Measurements from ENCODE around the gene MRAS.
A peak's percentile ranks its signal among the peaks of the same experiment; 100 is the strongest.
"Not testable (repeated sequence)": the region's sequence is repeated elsewhere in the genome, so short reads cannot be mapped to it uniquely, and the experiment has no call there.

The MRAS gene

GRCh38 chr3:138412821-138413551, 64.6 kb downstream of the MRAS start:
- no peak for DNase-seq (ENCODE audit: low read depth in 2 of 3, low spot score in 2 of 3)

GRCh38 chr3:138416236-138416635, 67.9 kb downstream of the MRAS start:
- DNase-seq (ENCODE audit: low read depth in 2 of 3, low spot score in 2 of 3), result not testable (repeated sequence)

GRCh38 chr3:138417559-138417982, 69.2 kb downstream of the MRAS start:
- DNase-seq (ENCODE audit: low read depth in 2 of 3, low spot score in 2 of 3), result peak in 1 of 3 experiments; percentile 40

DNA sequence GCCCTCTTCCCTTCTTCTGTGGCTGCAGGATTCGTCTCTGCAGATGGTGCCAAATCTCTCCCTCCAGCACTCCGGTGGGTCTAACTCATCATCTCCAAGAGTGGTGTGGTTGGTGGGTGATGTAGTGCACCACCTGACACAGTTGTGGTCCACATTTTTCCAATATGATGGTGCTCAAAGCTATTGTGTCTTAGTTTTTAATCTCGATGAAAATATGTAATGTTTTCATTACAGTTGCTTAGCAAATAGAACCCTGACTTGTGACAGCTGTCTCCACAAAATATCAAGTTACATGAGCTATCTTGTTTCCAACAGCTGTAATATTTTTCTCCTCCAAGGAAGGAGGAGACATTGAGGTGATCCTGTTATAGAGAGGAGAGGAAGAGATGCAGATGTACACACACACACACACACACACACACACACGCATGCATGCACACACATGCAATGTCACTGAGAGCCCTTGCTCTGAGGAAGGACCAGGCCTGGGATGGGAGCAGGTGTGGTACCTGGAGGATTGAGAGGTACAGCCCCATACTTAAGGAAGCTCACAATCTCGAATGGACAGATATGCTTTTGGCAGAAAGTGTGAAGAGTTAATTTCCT, 70.3 kb downstream of the MRAS start:
- no peak for DNase-seq (ENCODE audit: low read depth in 2 of 3, low spot score in 2 of 3)

DNA sequence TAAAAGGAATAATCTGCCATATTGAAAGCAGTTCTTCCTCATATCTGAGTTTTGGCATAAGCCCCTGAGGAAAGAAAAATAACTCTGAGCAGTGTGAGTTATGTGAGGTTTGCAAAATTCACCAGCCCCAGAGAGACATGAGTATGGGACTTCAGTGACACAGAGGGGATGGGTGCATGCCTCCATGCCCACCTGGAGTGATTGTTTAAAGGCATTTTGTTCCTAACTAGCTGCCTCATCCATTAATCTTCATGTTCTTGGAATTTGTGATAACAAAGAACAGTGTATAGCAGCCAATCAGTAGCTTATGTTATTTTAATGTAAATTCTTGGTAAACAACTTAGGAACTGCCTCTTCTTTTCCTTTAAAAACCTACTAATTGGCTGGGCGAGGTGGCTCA, 74.9 kb downstream of the MRAS start:
- no peak for DNase-seq (ENCODE audit: low read depth in 2 of 3, low spot score in 2 of 3)

GRCh38 chr3:138424323-138424722, 75.9 kb downstream of the MRAS start:
- DNase-seq (ENCODE audit: low read depth in 2 of 3, low spot score in 2 of 3), result no peak

- DNase-seq (ENCODE audit: low read depth in 2 of 3, low spot score in 2 of 3), result no peak
Observed at GRCh38 chr3:138426211-138426610, 77.8 kb downstream of the MRAS start.

- not testable (repeated sequence) for DNase-seq (ENCODE audit: low read depth in 2 of 3, low spot score in 2 of 3)
Observed at GRCh38 chr3:138426754-138427153, 78.4 kb downstream of the MRAS start.

DNA sequence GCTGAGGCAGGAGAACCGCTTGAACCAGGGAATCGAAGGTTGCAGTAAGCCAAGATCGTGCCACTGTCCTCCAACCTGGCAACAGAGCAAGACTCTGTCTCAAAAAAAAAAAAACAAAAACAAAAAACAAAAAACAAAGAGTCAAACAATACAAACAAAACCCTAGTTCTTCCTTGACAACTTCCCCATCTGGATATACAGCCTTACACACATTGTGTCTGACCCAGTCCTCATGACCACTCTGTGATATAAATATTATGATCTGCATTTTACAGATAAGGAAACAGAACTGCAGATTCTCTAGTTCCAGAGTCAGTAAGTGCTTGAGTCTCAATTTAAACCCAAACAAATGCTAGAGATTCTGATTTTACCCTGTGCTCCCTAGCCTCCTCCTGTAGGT, 81.3 kb downstream of the MRAS start:
- DNase-seq (ENCODE audit: low read depth in 2 of 3, low spot score in 2 of 3), result no peak

- no peak for DNase-seq (ENCODE audit: low read depth in 2 of 3, low spot score in 2 of 3)
Observed at GRCh38 chr3:138432576-138433240, 84.3 kb downstream of the MRAS start.

DNA sequence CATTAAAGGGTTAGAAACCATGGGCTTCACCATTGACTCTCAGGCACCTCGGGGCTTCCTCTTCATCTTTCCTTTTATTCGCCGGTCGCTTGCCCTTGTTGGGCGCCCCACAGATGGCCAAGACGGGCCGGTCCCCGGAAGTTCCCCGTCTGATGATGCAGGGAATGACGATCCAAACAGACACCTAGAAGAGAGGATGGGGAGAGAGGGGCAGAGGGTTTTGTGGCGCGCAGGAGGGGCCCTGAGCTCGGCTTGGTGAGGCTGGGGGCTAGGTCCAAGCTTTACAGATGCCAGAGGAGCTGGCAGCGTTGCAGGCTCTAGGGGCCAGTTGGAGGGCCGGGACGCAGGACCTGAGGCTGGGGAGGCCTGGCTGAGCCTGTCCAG, 85.5 kb downstream of the MRAS start:
- DNase-seq (ENCODE audit: low read depth in 2 of 3, low spot score in 2 of 3), result no peak

DNA sequence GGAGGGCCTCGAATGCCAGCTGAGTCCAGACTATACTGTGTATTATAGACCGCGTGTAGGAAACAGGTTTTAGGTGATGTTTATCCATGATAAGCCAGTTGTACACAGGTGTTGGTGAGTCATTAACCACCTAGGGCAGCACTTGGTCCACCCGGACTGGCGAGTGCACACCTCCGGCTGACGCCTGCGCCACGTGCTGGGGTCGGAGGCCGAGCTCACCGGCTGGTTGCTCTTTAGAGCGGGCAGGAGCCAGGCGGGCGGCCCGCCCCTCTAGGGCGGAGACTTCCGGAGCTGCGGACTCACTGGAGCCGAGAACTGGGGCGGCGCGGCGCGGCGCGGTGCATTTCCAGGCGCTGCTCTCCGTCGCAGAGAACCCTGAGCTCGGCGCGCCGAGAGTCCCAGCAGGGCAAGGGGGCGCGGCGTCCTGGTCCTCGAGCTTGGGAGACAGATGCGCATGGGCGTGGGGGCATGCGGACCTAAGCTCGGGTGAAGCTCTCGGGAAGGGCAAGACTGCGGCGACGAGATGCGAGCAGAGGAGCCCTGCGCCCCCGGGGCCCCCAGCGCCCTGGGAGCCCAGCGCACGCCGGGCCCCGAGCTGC, 86.0 kb downstream of the MRAS start, which contains the start of gene ESYT3:
ESYT3 (plus strand) TSS at position 341 of the 599 bp plus-strand sequence; CDS start at position 524, 183 bp downstream.
- DNase-seq (ENCODE audit: low read depth in 2 of 3, low spot score in 2 of 3), result peak; percentile 37 to 40 (median 39)

GRCh38 chr3:138434875-138435772, 86.7 kb downstream of the MRAS start:
- DNase-seq (ENCODE audit: low read depth in 2 of 3, low spot score in 2 of 3), result no peak

- no peak for DNase-seq (ENCODE audit: low read depth in 2 of 3, low spot score in 2 of 3)
Observed at GRCh38 chr3:138435840-138436239, 87.5 kb downstream of the MRAS start.

DNA sequence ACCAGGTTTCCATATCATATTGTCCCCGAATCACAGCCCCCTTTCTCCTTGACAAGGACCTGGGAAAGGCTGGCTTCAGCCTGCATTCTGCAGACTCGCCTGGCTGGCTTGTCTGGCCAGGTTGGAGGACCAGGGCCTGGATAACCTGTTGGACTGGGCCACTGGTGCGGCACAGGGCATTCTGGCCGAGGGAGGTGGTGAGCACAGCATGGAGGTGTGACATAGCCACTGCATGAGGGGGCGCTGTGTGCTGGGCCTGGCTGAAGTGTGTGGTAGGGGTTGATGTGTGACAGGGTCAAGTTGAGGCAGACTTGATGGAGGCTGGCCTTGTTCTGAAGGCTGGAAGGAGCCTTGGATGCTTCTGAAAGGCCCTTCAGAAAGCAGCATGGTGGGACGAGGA, 88.9 kb downstream of the MRAS start:
- DNase-seq (ENCODE audit: low read depth in 2 of 3, low spot score in 2 of 3), result no peak

DNA sequence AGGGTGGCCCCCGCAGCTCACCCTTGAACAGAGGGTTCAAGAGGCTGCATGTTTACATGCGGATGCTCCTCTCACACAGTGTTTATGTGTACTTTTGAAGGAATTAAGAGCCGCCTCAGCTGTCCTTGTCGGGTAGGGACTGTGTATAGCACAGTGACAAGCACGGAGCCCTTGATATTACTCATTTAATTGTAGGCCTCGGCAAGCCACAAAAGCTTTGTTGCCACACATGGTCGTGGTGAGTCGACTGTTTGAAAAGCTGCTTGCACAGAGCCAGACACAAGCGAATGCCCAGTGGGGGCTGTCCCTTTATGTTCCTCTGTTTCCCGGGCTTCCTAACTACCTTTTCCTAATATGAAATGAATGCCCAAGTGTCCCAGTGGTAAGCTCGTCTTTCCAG, 90.5 kb downstream of the MRAS start:
- no peak for DNase-seq (ENCODE audit: low read depth in 2 of 3, low spot score in 2 of 3)

GRCh38 chr3:138439646-138440045, 91.3 kb downstream of the MRAS start:
- no peak for DNase-seq (ENCODE audit: low read depth in 2 of 3, low spot score in 2 of 3)

DNA sequence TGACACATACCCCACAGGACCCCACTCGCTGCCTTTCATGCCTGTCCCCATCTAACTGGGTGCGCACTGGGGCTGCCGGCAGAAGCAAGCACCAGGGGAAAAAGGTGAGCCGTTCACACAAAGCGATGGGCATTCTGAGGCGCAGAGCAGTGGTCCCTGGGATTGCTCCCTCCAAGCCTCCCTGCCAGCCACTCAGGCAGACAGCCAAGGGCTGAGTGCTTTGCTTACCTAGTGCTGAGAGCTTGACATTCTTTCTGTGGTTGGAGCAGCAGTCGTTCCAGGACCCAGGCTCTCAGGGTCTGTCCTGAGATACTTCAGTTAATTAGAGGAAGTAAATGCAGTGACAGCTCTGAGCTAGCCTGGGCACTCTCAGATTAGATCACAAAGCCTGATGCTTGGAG, 91.7 kb downstream of the MRAS start:
- DNase-seq (ENCODE audit: low read depth in 2 of 3, low spot score in 2 of 3), result no peak

DNA sequence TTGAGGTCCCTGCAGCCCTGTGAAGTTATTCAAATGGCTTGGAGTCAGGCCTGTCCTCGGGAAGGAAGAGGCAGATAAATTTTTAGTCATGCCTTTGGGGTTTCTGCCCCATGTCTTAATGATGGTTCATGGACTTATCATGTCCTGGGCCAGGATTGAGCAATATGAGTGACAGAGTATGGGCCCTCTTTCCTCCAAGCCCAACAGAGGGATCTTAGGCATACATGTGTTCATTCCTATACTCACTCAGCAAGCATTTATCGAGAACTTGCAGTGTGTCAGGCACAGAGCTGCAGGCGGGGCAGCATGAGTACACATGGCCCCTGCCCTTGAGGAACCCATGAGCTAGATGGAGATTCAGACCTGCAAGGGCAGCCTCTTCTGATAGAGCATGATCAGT, 92.2 kb downstream of the MRAS start:
- no peak for DNase-seq (ENCODE audit: low read depth in 2 of 3, low spot score in 2 of 3)

DNA sequence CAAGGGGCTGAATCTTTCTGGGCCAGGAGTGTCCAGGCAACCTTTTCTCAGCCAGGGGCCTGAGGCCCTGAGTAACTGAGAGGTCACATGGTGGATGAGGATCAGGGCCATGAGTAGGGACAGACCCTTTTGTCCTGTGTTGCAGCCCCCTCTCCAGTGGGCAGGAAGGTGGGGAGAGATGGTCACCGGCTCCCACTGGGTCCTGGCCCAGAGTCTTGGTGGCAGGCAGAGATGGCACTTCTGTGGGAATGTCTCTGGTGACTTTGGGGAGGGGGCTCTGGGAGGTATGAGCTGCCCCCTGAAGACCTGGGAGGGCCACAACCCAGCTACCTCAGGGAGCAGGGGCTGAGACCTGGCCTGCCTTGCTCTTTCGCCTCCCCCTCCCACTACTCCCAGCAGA, 92.9 kb downstream of the MRAS start:
- DNase-seq (ENCODE audit: low read depth in 2 of 3, low spot score in 2 of 3), result no peak

- DNase-seq (ENCODE audit: low read depth in 2 of 3, low spot score in 2 of 3), result no peak
Observed at GRCh38 chr3:138441742-138442141, 93.4 kb downstream of the MRAS start.
